Uterus (tissue), 2 donors: Measurements from ENCODE around the gene RSRP1.

Source experiments
- CTCF ChIP-seq, 4 experiments: fragments of 200-600 bp in 2 of 4; fragments of 450-650 bp in 2 of 4; sonication (generic) in 2 of 4; IDR thresholded peaks; one replicate each; pipeline ENCODE4 v1.5.1; 2016 to 2019; ENCODE audit warnings: antibody characterized with exemption in 4 of 4, mild to moderate bottlenecking in 2 of 4, moderate library complexity in 1 of 4
- POLR2A ChIP-seq, 2 donors: fragments of 450-650 bp; IDR thresholded peaks; one replicate each; pipeline ENCODE4 v1.6.1; 2016; ENCODE audit warnings: antibody characterized with exemption in 2 of 2, mild to moderate bottlenecking in 1 of 2, moderate library complexity in 1 of 2

GRCh38 chr1:25247829-25248754, 838 bp upstream of the RSRP1 start:
- TF ChIP-seq CTCF (IDR thresholded peaks at IDR 0.05) (no peak), POLR2A (IDR thresholded peaks at IDR 0.05) (no peak)
